Esophagus muscularis mucosa (tissue), 4 donors: ENCODE data around the gene ARFGAP3.

Source experiments
- CTCF ChIP-seq, 3 experiments: fragments of 200-600 bp in 2 of 3; fragments of 450-650 bp in 1 of 3; sonication (generic) in 2 of 3; IDR thresholded peaks; one replicate each; pipeline ENCODE4 v1.5.1; 2017 to 2019; ENCODE audit warnings: antibody characterized with exemption in 3 of 3, mild to moderate bottlenecking in 2 of 3, moderate library complexity in 1 of 3
- EP300 ChIP-seq: sonication (generic); formaldehyde crosslinking; IDR thresholded peaks from one replicate; pipeline ENCODE4 v1.6.1; 2017; ENCODE audit warnings: antibody characterized with exemption
- POLR2A ChIP-seq: fragments of 450-650 bp; IDR thresholded peaks from one replicate; pipeline ENCODE4 v1.6.1; 2017; ENCODE audit warnings: antibody characterized with exemption, moderate library complexity, mild to moderate bottlenecking, low read depth

- TF ChIP-seq CTCF (IDR thresholded peaks at IDR 0.05) (no peak), EP300 (no peak), POLR2A (no peak)
These were observed 35.7 kb downstream of the ARFGAP3 start for GRCh38 chr22:42821386-42821785.
